Mesenchymal stem cell (in vitro differentiated cells and primary cell): Measurements from ENCODE around the gene FOXE3.

Source experiments
- DNase-seq: peaks from one replicate; pipeline ENCODE4 v3.0.0-alpha.2; 2013
- H2AFZ ChIP-seq: one replicate; pipeline ENCODE4 v1.6.1; 2013; ENCODE audit warnings: low read depth, mild to moderate bottlenecking, control low read depth, inconsistent platforms, low read length, moderate library complexity
- H2AK5ac ChIP-seq: 2 replicates; pipeline ENCODE4 v1.6.1; 2013; ENCODE audit warnings: low read length, moderate library complexity, mild to moderate bottlenecking, inconsistent platforms; ENCODE audit not compliant: severe bottlenecking
- H2BK120ac ChIP-seq: one replicate; pipeline ENCODE4 v1.6.1; 2013; ENCODE audit warnings: low read depth, mild to moderate bottlenecking, inconsistent platforms, low read length, moderate library complexity
- H2BK12ac ChIP-seq, 2 experiments: one replicate each; pipeline ENCODE4 v1.6.1; 2013; ENCODE audit warnings: inconsistent platforms in 2 of 2, low read length in 2 of 2, mild to moderate bottlenecking in 2 of 2, moderate library complexity in 2 of 2, control low read depth in 1 of 2
- H2BK15ac ChIP-seq: one replicate; pipeline ENCODE4 v1.6.1; 2013; ENCODE audit warnings: mild to moderate bottlenecking, low read depth, inconsistent platforms; ENCODE audit not compliant: poor library complexity, severe bottlenecking
- H2BK5ac ChIP-seq: 2 replicates; pipeline ENCODE4 v1.6.1; 2013; ENCODE audit warnings: low read depth, mild to moderate bottlenecking, low read length, control low read depth, inconsistent platforms; ENCODE audit not compliant: poor library complexity, severe bottlenecking
- H3K14ac ChIP-seq, 2 experiments: one replicate each; pipeline ENCODE4 v1.6.1; 2013; ENCODE audit warnings: inconsistent platforms in 2 of 2, low read length in 2 of 2, control low read depth in 1 of 2, mild to moderate bottlenecking in 1 of 2, moderate library complexity in 1 of 2
- H3K18ac ChIP-seq, 2 experiments: one replicate each; pipeline ENCODE4 v1.6.1; 2013; ENCODE audit warnings: inconsistent platforms in 2 of 2, low read length in 2 of 2, control low read depth in 1 of 2, low read depth in 1 of 2, mild to moderate bottlenecking in 1 of 2
- H3K23ac ChIP-seq, 2 experiments: one replicate each; pipeline ENCODE4 v1.6.1; 2013; ENCODE audit warnings: inconsistent platforms in 2 of 2, low read length in 2 of 2, mild to moderate bottlenecking in 2 of 2, moderate library complexity in 2 of 2, control low read depth in 1 of 2
- H3K27ac ChIP-seq: 2 replicates; pipeline ENCODE4 v1.5.1; 2013; ENCODE audit warnings: mild to moderate bottlenecking, moderate library complexity, low read length, control low read depth, inconsistent platforms; ENCODE audit not compliant: poor library complexity, severe bottlenecking
- H3K27me3 ChIP-seq, 2 experiments: 2 replicates each; pipeline versions ENCODE4 v1.6.1 to v1.7.0; 2013; ENCODE audit warnings: low read length in 2 of 2, mild to moderate bottlenecking in 2 of 2, moderate library complexity in 2 of 2, control low read depth in 1 of 2, inconsistent platforms in 1 of 2; ENCODE audit not compliant: control insufficient read depth in 1 of 2, insufficient read depth in 1 of 2
- H3K36me3 ChIP-seq, 2 experiments: 2 replicates each; pipeline versions ENCODE4 v1.6.1 to v1.7.0; 2013; ENCODE audit warnings: low read length in 2 of 2, control low read depth in 1 of 2, inconsistent platforms in 1 of 2, low read depth in 1 of 2, mild to moderate bottlenecking in 1 of 2; ENCODE audit not compliant: insufficient read depth in 2 of 2, control insufficient read depth in 1 of 2
- H3K4ac ChIP-seq, 2 experiments: one replicate each; pipeline ENCODE4 v1.6.1; 2013; ENCODE audit warnings: inconsistent platforms in 2 of 2, low read length in 2 of 2, mild to moderate bottlenecking in 2 of 2, moderate library complexity in 2 of 2, control low read depth in 1 of 2, low read depth in 1 of 2
- H3K4me1 ChIP-seq: 2 replicates; pipeline ENCODE4 v1.6.1; 2013; ENCODE audit warnings: low read depth, low read length, control low read depth; ENCODE audit not compliant: control insufficient read depth, insufficient read depth
- H3K4me2 ChIP-seq: 2 replicates; pipeline ENCODE4 v1.6.1; 2013; ENCODE audit warnings: low read length, mild to moderate bottlenecking, inconsistent platforms; ENCODE audit not compliant: poor library complexity, severe bottlenecking
- H3K4me3 ChIP-seq, 2 experiments: 2 replicates each; pipeline versions ENCODE4 v1.5.1 to v1.7.0; 2013; ENCODE audit warnings: low read length in 2 of 2, mild to moderate bottlenecking in 2 of 2, control low read depth in 1 of 2, low read depth in 1 of 2; ENCODE audit not compliant: insufficient read depth in 1 of 2
- H3K79me1 ChIP-seq: replicated peaks from 2 replicates; pipeline ENCODE4 v1.6.1; 2013; ENCODE audit warnings: mild to moderate bottlenecking, control low read depth, low read length, inconsistent platforms; ENCODE audit not compliant: poor library complexity, severe bottlenecking
- H3K9ac ChIP-seq: 2 replicates; pipeline ENCODE4 v1.7.0; 2013; ENCODE audit warnings: mild to moderate bottlenecking, low read length, moderate library complexity
- H3K9me3 ChIP-seq: 2 replicates; pipeline ENCODE4 v1.7.0; 2013; ENCODE audit warnings: mild to moderate bottlenecking, low read length; ENCODE audit not compliant: control insufficient read depth
- H4K8ac ChIP-seq: one replicate; pipeline ENCODE4 v1.6.1; 2013; ENCODE audit warnings: inconsistent platforms, mild to moderate bottlenecking, low read length, moderate library complexity
- H4K91ac ChIP-seq: one replicate; pipeline ENCODE4 v1.6.1; 2013; ENCODE audit warnings: mild to moderate bottlenecking, low read length, inconsistent platforms
- WGBS: methylation state at CpG from one replicate; pipeline ENCODE4 v1.1.7; 2013; ENCODE audit warnings: mixed read lengths; 5-methylcytosine and 5-hydroxymethylcytosine counted together

The FOXE3 gene

GRCh38 chr1:47402591-47402990, 13.5 kb upstream of the FOXE3 start:
- no peak for DNase-seq
- Histone ChIP-seq H3K36me3 (no peaks in the 10 kb centered on the region), H3K4me2 (no peak overlapping the region), H2AK5ac (no peak overlapping the region), H2BK12ac (no peak overlapping the region), H2BK120ac (no peak overlapping the region), H3K18ac (no peak overlapping the region), H3K9ac (no peak overlapping the region), H3K4ac (no peak overlapping the region), H3K14ac (no peak overlapping the region), H3K4me3 (no peak overlapping the region), H3K9me3 (no peaks in the 10 kb centered on the region), H3K79me1 (no peaks in the 10 kb centered on the region), H2BK5ac (no peak overlapping the region), H3K23ac (no peak overlapping the region), H2AFZ (no peak overlapping the region), H3K27me3 (peaks cover 24 to 58% of the 10 kb centered on the region in 2 experiments), H2BK15ac (no peak overlapping the region), H3K27ac (no peak overlapping the region), H3K4me1 (no peaks in the 10 kb centered on the region), H4K8ac (no peak overlapping the region), H4K91ac (no peak overlapping the region)
- WGBS: 97% methylated on average over 3 of the region's 4 CpGs

GRCh38 chr1:47403321-47403910, 12.7 kb upstream of the FOXE3 start:
- WGBS: 83% methylated on average over 3 of the region's 4 CpGs
- H2AFZ ChIP-seq: no peak overlapping the region

GRCh38 chr1:47405697-47406096, 10.4 kb upstream of the FOXE3 start:
- H3K4me1 ChIP-seq: peaks cover 8% of the 10 kb centered on the region

More at GRCh38 chr1:47403321-47403910, 12.7 kb upstream of the FOXE3 start:
- H3K14ac ChIP-seq: no peak overlapping the region
- H3K4me2 ChIP-seq: no peak overlapping the region
- no peak overlapping the region for H4K8ac ChIP-seq
- no peaks in the 10 kb centered on the region for H3K79me1 ChIP-seq
- DNase-seq: no peak
- no peak overlapping the region for H3K4me3 ChIP-seq
- H3K9me3 ChIP-seq: no peaks in the 10 kb centered on the region
- no peak overlapping the region for H2BK5ac ChIP-seq
- no peak overlapping the region for H3K23ac ChIP-seq
- no peak overlapping the region for H3K27ac ChIP-seq
- H3K36me3 ChIP-seq: no peaks in the 10 kb centered on the region
- H2BK12ac ChIP-seq: no peak overlapping the region
- H3K18ac ChIP-seq: no peak overlapping the region
- no peak overlapping the region for H2AK5ac ChIP-seq
- peaks cover 22 to 55% of the 10 kb centered on the region in 2 experiments for H3K27me3 ChIP-seq
- H3K9ac ChIP-seq: no peak overlapping the region
- no peak overlapping the region for H4K91ac ChIP-seq
- H3K4ac ChIP-seq: no peak overlapping the region
- no peak overlapping the region for H2BK120ac ChIP-seq
- no peak overlapping the region for H2BK15ac ChIP-seq
- no peaks in the 10 kb centered on the region for H3K4me1 ChIP-seq

GRCh38 chr1:47406966-47407365, 9.1 kb upstream of the FOXE3 start:
- Histone ChIP-seq H3K4ac (no peak overlapping the region), H3K27me3 (peaks cover 1 to 33% of the 10 kb centered on the region in 2 experiments), H3K4me3 (no peak overlapping the region), H3K9me3 (no peaks in the 10 kb centered on the region), H4K91ac (no peak overlapping the region), H3K27ac (no peak overlapping the region), H3K18ac (no peak overlapping the region), H3K4me2 (no peak overlapping the region), H2AFZ (no peak overlapping the region), H3K79me1 (no peaks in the 10 kb centered on the region), H4K8ac (no peak overlapping the region), H3K23ac (no peak overlapping the region), H2BK12ac (no peak overlapping the region), H2AK5ac (no peak overlapping the region), H3K14ac (no peak overlapping the region), H2BK5ac (no peak overlapping the region), H2BK120ac (no peak overlapping the region), H3K9ac (no peak overlapping the region), H2BK15ac (no peak overlapping the region), H3K4me1 (peaks cover 12% of the 10 kb centered on the region), H3K36me3 (no peaks in the 10 kb centered on the region)
- WGBS: 100% methylated on average over 2 of the region's 5 CpGs
- DNase-seq: no peak

More at GRCh38 chr1:47405697-47406096, 10.4 kb upstream of the FOXE3 start:
- no peak overlapping the region for H3K9ac ChIP-seq
- no peak overlapping the region for H3K14ac ChIP-seq
- no peak overlapping the region for H4K91ac ChIP-seq
- H2AK5ac ChIP-seq: no peak overlapping the region
- no peak overlapping the region for H2BK15ac ChIP-seq
- H3K27ac ChIP-seq: no peak overlapping the region
- no peaks in the 10 kb centered on the region for H3K9me3 ChIP-seq
- no peak overlapping the region for H2BK12ac ChIP-seq
- H3K36me3 ChIP-seq: no peaks in the 10 kb centered on the region
- no peak overlapping the region for H3K23ac ChIP-seq
- no peak for DNase-seq
- H3K4me3 ChIP-seq: no peak overlapping the region
- H2AFZ ChIP-seq: no peak overlapping the region
- no peak overlapping the region for H3K4ac ChIP-seq
- no peak overlapping the region for H2BK120ac ChIP-seq
- no peak overlapping the region for H3K4me2 ChIP-seq
- no peak overlapping the region for H2BK5ac ChIP-seq
- no peak overlapping the region for H4K8ac ChIP-seq
- H3K18ac ChIP-seq: no peak overlapping the region
- H3K27me3 ChIP-seq: peaks cover 11 to 43% of the 10 kb centered on the region in 2 experiments
- WGBS: 55% methylated on average over 5 of the region's 5 CpGs
- no peaks in the 10 kb centered on the region for H3K79me1 ChIP-seq
